ENCODE results near the gene SLC10A6.

The SLC10A6 gene

GRCh38 chr4:86872135-86872534 lies 23.0 kb upstream of the SLC10A6 start:
- H3K4me3 ChIP-seq (ENCODE audit: low read length): no peak overlapping the region
- no peak for DNase-seq (ENCODE audit: low read depth)
- TF ChIP-seq, protein P1, sequence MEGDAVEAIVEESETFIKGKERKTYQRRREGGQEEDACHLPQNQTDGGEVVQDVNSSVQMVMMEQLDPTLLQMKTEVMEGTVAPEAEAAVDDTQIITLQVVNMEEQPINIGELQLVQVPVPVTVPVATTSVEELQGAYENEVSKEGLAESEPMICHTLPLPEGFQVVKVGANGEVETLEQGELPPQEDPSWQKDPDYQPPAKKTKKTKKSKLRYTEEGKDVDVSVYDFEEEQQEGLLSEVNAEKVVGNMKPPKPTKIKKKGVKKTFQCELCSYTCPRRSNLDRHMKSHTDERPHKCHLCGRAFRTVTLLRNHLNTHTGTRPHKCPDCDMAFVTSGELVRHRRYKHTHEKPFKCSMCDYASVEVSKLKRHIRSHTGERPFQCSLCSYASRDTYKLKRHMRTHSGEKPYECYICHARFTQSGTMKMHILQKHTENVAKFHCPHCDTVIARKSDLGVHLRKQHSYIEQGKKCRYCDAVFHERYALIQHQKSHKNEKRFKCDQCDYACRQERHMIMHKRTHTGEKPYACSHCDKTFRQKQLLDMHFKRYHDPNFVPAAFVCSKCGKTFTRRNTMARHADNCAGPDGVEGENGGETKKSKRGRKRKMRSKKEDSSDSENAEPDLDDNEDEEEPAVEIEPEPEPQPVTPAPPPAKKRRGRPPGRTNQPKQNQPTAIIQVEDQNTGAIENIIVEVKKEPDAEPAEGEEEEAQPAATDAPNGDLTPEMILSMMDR (conservative IDR thresholded peaks at IDR 0.05; ENCODE audit: low read depth, low read length): no peak

DNA sequence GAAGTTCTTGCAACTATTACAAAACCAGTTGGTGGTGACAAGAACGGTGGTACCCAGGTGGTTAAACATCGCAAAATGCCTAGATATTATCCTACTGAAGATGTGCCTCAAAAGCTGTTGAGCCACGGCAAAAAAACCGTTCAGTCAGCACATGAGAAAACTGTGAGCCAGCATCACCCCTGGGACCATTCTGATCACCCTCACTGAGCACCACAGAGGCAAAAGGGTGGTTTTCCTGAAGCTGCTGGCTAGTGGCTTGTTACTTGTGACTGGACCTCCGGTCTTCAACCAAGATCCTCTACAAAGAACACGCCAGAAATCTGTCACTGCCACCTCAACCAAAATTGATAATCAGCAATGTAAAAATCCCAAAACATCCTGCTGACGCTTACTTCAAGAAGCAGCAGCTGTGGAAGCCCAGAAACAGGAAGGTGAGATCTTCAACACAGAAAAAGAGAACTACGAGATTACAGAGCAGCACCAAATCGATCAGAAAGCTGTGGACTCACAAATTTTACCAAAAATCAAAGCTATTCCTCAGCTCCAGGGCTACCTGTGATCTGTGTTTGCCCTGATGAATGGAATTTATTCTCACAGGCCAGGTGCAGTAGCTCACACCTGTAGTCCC lies 21.4 kb upstream of the SLC10A6 start:
- DNase-seq (ENCODE audit: low read depth): no peak
- no peak overlapping the region for H3K4me3 ChIP-seq (ENCODE audit: low read length)
- TF ChIP-seq, protein P1 (conservative IDR thresholded peaks at IDR 0.05; ENCODE audit: low read depth, low read length): no peak

DNA sequence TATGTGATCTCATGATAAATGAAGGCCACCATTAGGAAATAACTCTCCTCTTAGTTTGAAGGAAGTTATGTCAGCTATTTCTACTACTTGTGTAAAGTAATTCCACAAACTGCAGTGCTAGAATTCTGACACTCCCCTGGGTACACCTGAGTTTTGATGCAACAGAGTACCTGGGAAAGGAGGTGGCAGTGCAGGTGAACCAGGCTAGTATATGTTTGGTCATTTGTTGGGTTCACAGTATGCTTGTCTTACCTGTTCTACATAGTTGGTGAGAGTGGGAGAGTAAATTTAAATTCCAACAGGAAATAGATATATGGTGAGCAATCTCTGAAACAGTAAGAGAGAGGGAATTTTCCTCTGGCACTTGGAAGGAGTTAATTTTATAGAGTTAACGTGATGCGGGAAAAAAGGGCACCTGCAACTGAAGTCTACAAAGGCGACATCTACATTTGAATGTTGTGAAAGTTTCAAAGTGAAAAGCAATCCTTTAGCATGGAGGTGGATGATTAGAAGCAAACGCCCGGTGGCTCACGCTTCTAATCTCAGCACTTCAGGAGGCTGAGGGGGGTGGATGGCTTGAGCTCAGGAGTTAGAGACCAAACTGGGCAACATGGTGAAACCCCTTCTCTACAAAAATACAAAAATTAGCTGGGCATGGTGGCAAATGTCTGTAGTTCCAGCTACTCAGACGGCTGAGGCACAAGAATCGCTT lies 8.3 kb upstream of the SLC10A6 start:
- no peak for DNase-seq (ENCODE audit: low read depth)
- no peak overlapping the region for H3K4me3 ChIP-seq (ENCODE audit: low read length)
- TF ChIP-seq, protein P1 (conservative IDR thresholded peaks at IDR 0.05; ENCODE audit: low read depth, low read length): no peak

DNA sequence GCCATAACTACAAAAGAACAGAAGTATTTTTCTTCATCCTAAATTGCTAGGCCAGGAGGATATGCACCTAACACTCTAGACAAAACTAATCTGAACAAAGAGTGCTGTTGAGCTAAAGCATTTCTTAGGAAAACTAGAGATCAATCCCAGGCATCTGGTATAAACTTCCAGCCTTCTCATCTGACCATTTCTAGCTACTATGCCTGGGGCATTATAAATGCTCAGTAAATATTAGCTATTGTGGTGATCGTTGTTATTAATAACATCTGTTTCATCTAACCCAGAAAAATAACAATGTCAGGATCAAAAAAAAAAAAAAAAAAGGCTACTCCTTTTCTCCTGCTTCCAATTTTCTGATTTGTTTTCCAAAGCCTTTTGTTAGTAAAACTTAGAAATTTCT lies 7.7 kb upstream of the SLC10A6 start:
- H3K4me3 ChIP-seq (ENCODE audit: low read length): no peak overlapping the region
- DNase-seq (ENCODE audit: low read depth): no peak
- TF ChIP-seq, protein P1 (conservative IDR thresholded peaks at IDR 0.05; ENCODE audit: low read depth, low read length): no peak

DNA sequence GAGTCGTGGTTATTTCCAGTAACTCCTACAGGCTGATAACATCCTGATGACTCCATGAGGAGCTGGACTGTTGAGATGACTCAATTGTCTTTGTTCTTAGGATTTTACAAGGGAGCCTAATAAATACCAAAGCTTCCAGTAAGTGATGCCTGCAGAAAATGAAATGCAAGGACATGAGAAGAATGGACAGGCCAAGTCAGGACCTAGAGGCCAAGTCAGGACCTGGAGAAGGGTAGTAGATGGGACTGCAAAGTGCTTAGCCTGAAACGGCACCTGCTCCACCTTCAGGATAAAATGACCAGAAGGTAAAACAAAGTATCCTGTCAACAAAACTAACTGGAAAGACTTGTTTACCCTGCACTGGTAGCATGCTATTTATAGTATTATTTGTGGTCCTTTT lies 6.4 kb upstream of the SLC10A6 start:
- no peak for DNase-seq (ENCODE audit: low read depth)
- no peak overlapping the region for H3K4me3 ChIP-seq (ENCODE audit: low read length)
- TF ChIP-seq, protein P1 (conservative IDR thresholded peaks at IDR 0.05; ENCODE audit: low read depth, low read length): no peak

DNA sequence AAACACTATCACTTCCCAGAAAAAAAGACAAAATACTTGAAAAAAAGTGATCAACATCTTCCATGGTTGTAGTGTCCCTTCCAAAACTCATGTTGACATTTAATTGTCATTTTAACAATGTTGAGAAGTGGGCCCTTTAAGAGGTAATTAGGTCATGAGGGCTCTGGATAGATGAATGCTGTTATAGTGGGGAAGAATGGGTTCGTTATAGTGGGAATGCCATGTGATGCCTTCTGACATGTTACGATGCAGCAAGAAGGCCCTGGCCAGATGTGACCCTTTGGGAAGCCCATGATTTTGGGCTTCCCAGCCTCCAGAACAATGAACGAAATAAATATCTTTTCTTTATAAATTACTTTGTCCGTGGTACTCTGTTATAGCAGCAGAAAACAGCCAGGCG lies 4.0 kb upstream of the SLC10A6 start:
- H3K4me3 ChIP-seq (ENCODE audit: low read length): no peak overlapping the region
- TF ChIP-seq, protein P1 (conservative IDR thresholded peaks at IDR 0.05; ENCODE audit: low read depth, low read length): no peak
- DNase-seq (ENCODE audit: low read depth): no peak

DNA sequence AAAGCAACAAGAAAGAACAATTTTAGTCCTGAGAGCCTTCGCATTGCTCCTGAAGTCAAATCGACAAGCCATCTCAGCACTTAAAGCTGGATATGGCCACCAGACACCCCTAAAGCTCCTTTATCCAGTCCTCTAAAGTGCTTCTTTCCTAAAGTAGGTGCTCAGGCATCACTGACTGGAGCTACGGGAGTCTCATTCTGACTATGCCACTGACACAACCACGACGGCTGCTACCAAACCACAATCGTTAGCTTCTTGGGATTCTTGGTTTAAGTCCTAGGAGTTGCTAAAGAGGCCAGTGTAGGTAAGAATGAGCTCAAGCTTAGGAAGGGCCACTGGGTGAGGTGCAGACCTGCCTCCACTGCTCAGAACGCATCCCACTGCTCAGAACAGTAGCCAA lies 1.0 kb downstream of the SLC10A6 start:
- TF ChIP-seq, protein P1 (conservative IDR thresholded peaks at IDR 0.05; ENCODE audit: low read depth, low read length): no peak
- no peak overlapping the region for H3K4me3 ChIP-seq (ENCODE audit: low read length)
- DNase-seq (ENCODE audit: low read depth): peak; percentile 35

Data from retinal pigment epithelial cell (primary cell).